A549 (cell line): ENCODE data around the gene CCDC157. TPM values are rescaled to one million over a fixed set of nuclear protein-coding genes. Genes with fewer than 3 reads are reported as not detected.
A peak's percentile ranks its signal among the peaks of the same experiment; 100 is the strongest.

Experiments used
- ATAC-seq, 2 experiments: fragments of 200-7000 bp in 1 of 2; fragments of >200 bp in 1 of 2; cut with Nextera tagmentation in 1 of 2; cut with Tn5 transposase in 1 of 2; 3 replicates each; pipeline versions ENCODE4 v1.8.0 to v1.9.1; 2018 to 2020; ENCODE audit warnings: mild to moderate bottlenecking in 1 of 2, moderate library complexity in 1 of 2
- CTCF ChIA-PET: fragments of 300-600 bp; sonication (Branson Sonifier 250); formaldehyde crosslinking; extraction: SDS; loops from one replicate; lab custom pipeline; 2021; ENCODE audit warnings: antibody characterized with exemption, inconsistent platforms; lab: Yijun Ruan, JAX
- POLR2A ChIA-PET: fragments of 350-600 bp; formaldehyde crosslinking; extraction: SDS; loops from one replicate; lab custom pipeline; 2021; ENCODE audit warnings: antibody characterized with exemption, inconsistent platforms; lab: Yijun Ruan, JAX
- DNase-seq, 2 experiments: peaks; one replicate each; pipeline versions ENCODE4 v3.0.0 to v3.0.0-alpha.2; 2011 to 2016; ENCODE audit warnings: low read depth in 1 of 2, low spot score in 1 of 2
- FAIRE-seq: peaks from 2 replicates; lab custom pipeline; 2011; peaks lifted over from hg19 to GRCh38; lab: Jason Lieb, UNC
- H3K27ac ChIP-seq, 2 experiments: fragments of >200 bp; sonication (Bioruptor Twin); formaldehyde crosslinking; 3 replicates each; pipeline ENCODE4 v1.5.1; 2016 to 2017
- H3K4me1 ChIP-seq: fragments of >200 bp; sonication (Bioruptor Twin); formaldehyde crosslinking; 3 replicates; pipeline ENCODE4 v1.6.1; 2016
- H3K4me2 ChIP-seq: fragments of >200 bp; sonication (Bioruptor Twin); formaldehyde crosslinking; 3 replicates; pipeline ENCODE4 v1.6.1; 2016
- H3K4me3 ChIP-seq: fragments of >200 bp; sonication (Bioruptor Twin); formaldehyde crosslinking; 3 replicates; pipeline ENCODE4 v1.5.1; 2016
- H3K9me3 ChIP-seq: fragments of >200 bp; sonication (Bioruptor Twin); formaldehyde crosslinking; 3 replicates; pipeline ENCODE4 v1.6.1; 2016
- ATOH8 ChIP-seq: fragments of 250-450 bp; sonication (Bioruptor Pico); IDR thresholded peaks from 2 replicates; pipeline ENCODE4 v1.5.0; 2020; ENCODE audit warnings: low read depth, mild to moderate bottlenecking, moderate library complexity
- CEBPB ChIP-seq, 2 experiments: fragments of >200 bp in 1 of 2; sonication (Bioruptor Twin) in 1 of 2; formaldehyde crosslinking in 1 of 2; IDR thresholded peaks; 2 replicates each; pipeline ENCODE4 v1.6.1; 2012 to 2016
- CHD2 ChIP-seq: fragments of 150-350 bp; IDR thresholded peaks from 2 replicates; pipeline ENCODE4 v1.6.1; 2014; ENCODE audit warnings: low read length; ENCODE audit not compliant: partially characterized antibody
- EHMT2 ChIP-seq: fragments of 200-600 bp; sonication (generic); IDR thresholded peaks from 2 replicates; pipeline ENCODE4 v1.6.1; 2016; ENCODE audit warnings: antibody characterized with exemption, low read depth, mild to moderate bottlenecking, moderate library complexity
- ELK1 ChIP-seq: fragments of 150-350 bp; IDR thresholded peaks from 2 replicates; pipeline ENCODE4 v1.6.1; 2014; ENCODE audit warnings: low read depth, mild to moderate bottlenecking, low read length
- EP300 ChIP-seq, 2 experiments: fragments of >200 bp; sonication (Bioruptor Twin); formaldehyde crosslinking; IDR thresholded peaks; 2 replicates in 1 of 2; 3 replicates in 1 of 2; pipeline ENCODE4 v1.6.1; 2016 to 2017
- ESRRA ChIP-seq: fragments of 150-350 bp; IDR thresholded peaks from 2 replicates; pipeline ENCODE4 v1.6.1; 2014; ENCODE audit warnings: mild to moderate bottlenecking, low read length, borderline replicate concordance
- HES2 ChIP-seq: fragments of >200 bp; sonication (Bioruptor Twin); formaldehyde crosslinking; IDR thresholded peaks from 2 replicates; pipeline ENCODE4 v1.6.1; 2016
- HEYL ChIP-seq: fragments of 250-450 bp; sonication (Bioruptor Pico); IDR thresholded peaks from 2 replicates; pipeline ENCODE4 v1.8.0; 2021; ENCODE audit warnings: mild to moderate bottlenecking, moderate library complexity
- HOXB13 ChIP-seq: fragments of 250-450 bp; sonication (Bioruptor Pico); IDR thresholded peaks from 2 replicates; pipeline ENCODE4 v1.5.0; 2020; ENCODE audit warnings: low read depth, mild to moderate bottlenecking, moderate library complexity
- HOXB5 ChIP-seq: fragments of 250-450 bp; sonication (Bioruptor Pico); IDR thresholded peaks from 2 replicates; pipeline ENCODE4 v1.5.0; 2020; ENCODE audit warnings: mild to moderate bottlenecking, moderate library complexity
- JUN ChIP-seq, 2 experiments: fragments of >200 bp; sonication (Bioruptor Twin); formaldehyde crosslinking; IDR thresholded peaks; 2 replicates in 1 of 2; 3 replicates in 1 of 2; pipeline ENCODE4 v1.6.1; 2016 to 2017
- JUNB ChIP-seq: fragments of >200 bp; sonication (Bioruptor Twin); formaldehyde crosslinking; IDR thresholded peaks from 2 replicates; pipeline ENCODE4 v1.6.1; 2016
- KDM5A ChIP-seq: fragments of 200-600 bp; sonication (generic); IDR thresholded peaks from 2 replicates; pipeline ENCODE4 v1.6.1; 2016; ENCODE audit warnings: antibody characterized with exemption, mild to moderate bottlenecking
- MAFK ChIP-seq: fragments of 450-650 bp; IDR thresholded peaks from 2 replicates; pipeline ENCODE4 v1.6.1; 2014; ENCODE audit not compliant: partially characterized antibody
- MAX ChIP-seq: IDR thresholded peaks from 2 replicates; pipeline ENCODE4 v1.6.1; 2012
- MYC ChIP-seq: IDR thresholded peaks from 2 replicates; pipeline ENCODE4 v1.6.1; 2012; ENCODE audit warnings: mild to moderate bottlenecking, inconsistent platforms, low read length, improper control_type of control experiment, borderline replicate concordance
- NFE2L2 ChIP-seq: fragments of 150-350 bp; conservative IDR thresholded peaks from 2 replicates; pipeline ENCODE4 v1.6.1; 2014; ENCODE audit warnings: low read length
- PBX3 ChIP-seq: IDR thresholded peaks from 2 replicates; pipeline ENCODE4 v1.6.1; 2012
- POLR2A ChIP-seq: IDR thresholded peaks from 2 replicates; pipeline ENCODE4 v1.6.1; 2012; ENCODE audit warnings: mild to moderate bottlenecking, low read length
- POLR2AphosphoS2 ChIP-seq: conservative IDR thresholded peaks from 2 replicates; pipeline ENCODE4 v1.6.1; 2012; ENCODE audit warnings: low read length, improper control_type of control experiment, inconsistent platforms
- RARB ChIP-seq: fragments of 250-450 bp; sonication (Bioruptor Pico); IDR thresholded peaks from 2 replicates; pipeline ENCODE4 v1.8.0; 2021; ENCODE audit warnings: mild to moderate bottlenecking, moderate library complexity
- RCOR1 ChIP-seq: fragments of 150-350 bp; IDR thresholded peaks from 2 replicates; pipeline ENCODE4 v1.6.1; 2014; ENCODE audit warnings: antibody characterized with exemption, low read length, low read depth
- RFX5 ChIP-seq: fragments of 450-650 bp; IDR thresholded peaks from 2 replicates; pipeline ENCODE4 v1.7.1; 2014; ENCODE audit warnings: antibody characterized with exemption, mild to moderate bottlenecking, moderate library complexity
- ZC3H11A ChIP-seq: fragments of 450-650 bp; IDR thresholded peaks from 2 replicates; pipeline ENCODE4 v1.6.1; 2014; ENCODE audit warnings: antibody characterized with exemption, mild to moderate bottlenecking
- WGBS: methylation state at CpG from one replicate; pipeline ENCODE4 v1.1.6; 2017; ENCODE audit errors: missing lambda C conversion rate; 5-methylcytosine and 5-hydroxymethylcytosine counted together
- polyA plus RNA-seq, 4 experiments: library from polyadenylated mRNA; depleted of rRNA in 3 of 4; stranded (reverse); fragments of >200 nt; fragmentation: RNase III in 1 of 4; extraction: RNeasy Plus Mini Kit Qiagen cat#74134 plus additional on column Dnase treatment in 1 of 4; gene quantifications; 2 replicates in 3 of 4; 3 replicates in 1 of 4; pipeline ENCODE4 v1.2.3, GENCODE V29; 2011 to 2017

CCDC157 gene
- polyA plus RNA-seq, 2 of the 4 experiments (the other 2 are of a cell fraction), result 1.4 to 2.5 TPM

GRCh38 chr22:30326255-30326705 is 30.5 kb upstream of the CCDC157 start:
- H3K4me3 ChIP-seq, result peak overlapping the region; percentile 78
- H3K27ac ChIP-seq, result peak overlapping the region; percentile 74 to 96
- ATAC-seq (peak; percentile 49 to 69; a peak in 5 of 6 replicates), FAIRE-seq (no peak), DNase-seq (no peak)
- ChIA-PET CTCF (interaction anchor here (0.8 to 3.0 kb wide), 3 partner anchors 38 to 70 kb away, joined by 3 to 20 read pairs (median 5); no protein-coding TSS in a partner anchor), POLR2A (interaction anchor here (0.8 to 1.3 kb wide), 4 partner anchors 9 to 38 kb away, joined by 3 to 13 read pairs (median 4); partner anchors contain the start of genes CCDC157 and SF3A1)
- WGBS, result 1% methylated on average over 8 of the region's 34 CpGs
- peaks cover 24% of the 10 kb centered on the region for H3K4me1 ChIP-seq
- TF ChIP-seq HEYL, result no peak
- TF ChIP-seq RARB (CRISPR knock-in tag), result no peak
- TF ChIP-seq ELK1, result no peak
- TF ChIP-seq JUNB, result no peak
- no peak for TF ChIP-seq POLR2AphosphoS2
- TF ChIP-seq ATOH8 (CRISPR knock-in tag), result no peak
- no peak for TF ChIP-seq EHMT2
- TF ChIP-seq RFX5, result no peak
- no peak for TF ChIP-seq CHD2
- TF ChIP-seq MAX, result no peak
- TF ChIP-seq POLR2A, result no peak
- TF ChIP-seq NFE2L2, result no peak
- no peak for TF ChIP-seq ESRRA
- TF ChIP-seq EP300 (IDR thresholded peaks at IDR 0.05), result no peak
- TF ChIP-seq HOXB5 (CRISPR knock-in tag), result no peak
- TF ChIP-seq KDM5A, result no peak
- no peak for TF ChIP-seq MAFK
- no peak for TF ChIP-seq CEBPB (IDR thresholded peaks at IDR 0.05)
- no peak for TF ChIP-seq ZC3H11A
- TF ChIP-seq, all 56 proteins: peak for 0
- H3K4me2 ChIP-seq, result peak overlapping the region; percentile 93
- no peaks in the 10 kb centered on the region for H3K9me3 ChIP-seq

GRCh38 chr22:30326706-30327362 is 30.0 kb upstream of the CCDC157 start, which contains the start of gene TBC1D10A:
TBC1D10A (minus strand) TSS chr22:30326941; CDS start chr22:30326881, 60 bp downstream.
- ATAC-seq (peak; percentile 80 to 86), DNase-seq (peak; percentile 80 to 87), FAIRE-seq (no peak)
- peak within 1 kb of the TSS; percentile 93 for H3K4me2 ChIP-seq
- H3K4me3 ChIP-seq, result peak within 1 kb of the TSS; percentile 78
- peaks cover 24% of the 10 kb centered on the region for H3K4me1 ChIP-seq
- peak within 1 kb of the TSS; percentile 74 to 96 for H3K27ac ChIP-seq
- ChIA-PET POLR2A (interaction anchor here (0.8 to 1.3 kb wide), 4 partner anchors 8 to 39 kb away, joined by 3 to 13 read pairs (median 4); partner anchors contain the start of genes CCDC157 and SF3A1), CTCF (interaction anchor here (0.8 to 2.5 kb wide), 5 partner anchors 7 to 71 kb away, joined by 3 to 7 read pairs (median 5); no protein-coding TSS in a partner anchor)
- 4% methylated on average over 3 of the region's 69 CpGs for WGBS
- peak; percentile 85 for TF ChIP-seq PBX3
- no peak for TF ChIP-seq MYC
- TF ChIP-seq EP300 (IDR thresholded peaks at IDR 0.05), result no peak
- TF ChIP-seq RCOR1, result no peak
- peak; percentile 20; the same call in 1 of the 2 replicates for TF ChIP-seq POLR2A
- TF ChIP-seq EHMT2, result no peak
- TF ChIP-seq HOXB13 (CRISPR knock-in tag), result no peak
- no peak for TF ChIP-seq HES2
- TF ChIP-seq JUN (IDR thresholded peaks at IDR 0.05), result peak in 1 of 2 experiments; percentile 32; a peak in 1 of 5 replicates
- H3K9me3 ChIP-seq, result no peaks in the 10 kb centered on the region
